GM19463 (cell line): ENCODE measurements around the gene ASTN2.
"Not testable (repeated sequence)": the region's sequence is repeated elsewhere in the genome, so short reads cannot be mapped to it uniquely, and the experiment has no call there.

ENCODE experiments used
- ATAC-seq: cut with Tn5 transposase; IDR thresholded peaks from one replicate; pipeline ENCODE4 v1.9.1; 2021; ENCODE audit warnings: mild to moderate bottlenecking, moderate library complexity; ENCODE audit not compliant: unreplicated experiment

ASTN2 gene

GRCh38 chr9:116717150-116717549, 697.7 kb downstream of the ASTN2 start:
- ATAC-seq, result no peak

GRCh38 chr9:116716438-116716837, 698.4 kb downstream of the ASTN2 start:
- ATAC-seq, result no peak

GRCh38 chr9:116715751-116716150, 699.1 kb downstream of the ASTN2 start:
- ATAC-seq, result no peak

- ATAC-seq, result no peak
These were observed 701.6 kb downstream of the ASTN2 start for GRCh38 chr9:116713271-116713670.

GRCh38 chr9:116712781-116713180, 702.1 kb downstream of the ASTN2 start:
- no peak for ATAC-seq

DNA sequence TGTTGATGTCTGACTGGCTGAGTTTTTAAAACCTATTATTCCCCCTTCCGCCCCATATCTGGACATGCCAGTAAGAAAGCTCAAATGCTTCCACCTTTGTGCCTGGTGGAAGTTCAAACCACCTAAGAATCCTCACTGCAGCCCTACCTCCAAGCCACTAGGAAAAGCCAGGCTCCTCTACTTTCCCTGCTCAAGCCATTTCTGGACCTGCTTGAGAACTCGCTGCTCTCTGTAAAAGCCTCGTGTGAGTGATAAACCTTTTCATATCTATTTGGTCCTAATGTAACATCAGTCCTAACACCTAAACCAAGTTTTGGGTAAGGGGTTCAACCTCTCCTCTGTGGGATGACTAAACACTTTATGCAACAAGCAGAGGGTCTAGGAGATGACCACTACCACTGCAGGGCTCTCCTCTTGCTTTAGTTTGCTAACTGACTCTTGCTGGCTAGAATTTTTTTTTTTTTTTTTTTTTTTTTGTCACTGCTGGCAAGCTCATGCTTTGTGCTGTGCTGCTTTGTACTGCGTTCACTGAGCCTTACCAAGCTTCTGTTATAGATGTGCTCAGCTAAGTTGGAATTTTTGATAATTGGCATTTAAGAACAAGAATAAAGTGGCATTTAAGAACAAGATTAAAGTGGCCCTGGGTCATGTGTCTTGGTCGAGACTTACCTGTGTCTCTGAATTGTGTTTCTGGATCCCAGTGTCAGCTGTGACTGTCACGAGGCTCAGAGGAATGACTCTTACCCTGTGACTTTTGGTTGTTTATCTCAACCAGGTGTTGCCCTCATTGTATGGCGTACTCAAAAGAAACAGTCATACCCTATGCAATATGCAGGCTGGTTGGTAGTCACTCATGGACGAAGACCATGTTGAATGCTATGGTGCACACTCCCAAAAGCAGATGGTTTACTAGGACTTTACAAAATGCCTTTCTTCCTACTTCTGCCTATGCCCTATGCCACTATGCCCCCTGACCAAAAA, 708.3 kb downstream of the ASTN2 start:
- ATAC-seq, result no peak

GRCh38 chr9:116705531-116705930, 709.3 kb downstream of the ASTN2 start:
- ATAC-seq, result no peak

DNA sequence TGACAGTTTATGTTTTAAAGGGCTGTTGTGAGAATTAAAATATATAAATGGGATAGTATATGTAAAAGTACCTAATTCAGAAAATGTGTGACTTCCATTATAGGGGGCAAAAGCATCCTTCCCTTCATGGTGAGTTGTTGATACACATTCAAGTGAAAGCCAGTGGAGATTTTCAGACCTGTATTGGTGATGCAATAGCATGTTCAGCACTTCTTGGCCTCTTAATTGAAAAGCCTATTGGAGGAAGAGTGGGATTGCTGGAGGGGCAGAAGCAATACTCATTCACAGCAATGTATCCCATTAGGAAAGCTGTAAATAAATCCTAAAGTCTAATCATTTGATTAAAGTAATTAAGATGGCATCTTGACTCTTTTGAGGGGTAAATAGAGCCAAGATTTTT, 710.4 kb downstream of the ASTN2 start:
- ATAC-seq, result no peak

- ATAC-seq, result no peak
These were observed 711.2 kb downstream of the ASTN2 start for GRCh38 chr9:116703634-116704033.

DNA sequence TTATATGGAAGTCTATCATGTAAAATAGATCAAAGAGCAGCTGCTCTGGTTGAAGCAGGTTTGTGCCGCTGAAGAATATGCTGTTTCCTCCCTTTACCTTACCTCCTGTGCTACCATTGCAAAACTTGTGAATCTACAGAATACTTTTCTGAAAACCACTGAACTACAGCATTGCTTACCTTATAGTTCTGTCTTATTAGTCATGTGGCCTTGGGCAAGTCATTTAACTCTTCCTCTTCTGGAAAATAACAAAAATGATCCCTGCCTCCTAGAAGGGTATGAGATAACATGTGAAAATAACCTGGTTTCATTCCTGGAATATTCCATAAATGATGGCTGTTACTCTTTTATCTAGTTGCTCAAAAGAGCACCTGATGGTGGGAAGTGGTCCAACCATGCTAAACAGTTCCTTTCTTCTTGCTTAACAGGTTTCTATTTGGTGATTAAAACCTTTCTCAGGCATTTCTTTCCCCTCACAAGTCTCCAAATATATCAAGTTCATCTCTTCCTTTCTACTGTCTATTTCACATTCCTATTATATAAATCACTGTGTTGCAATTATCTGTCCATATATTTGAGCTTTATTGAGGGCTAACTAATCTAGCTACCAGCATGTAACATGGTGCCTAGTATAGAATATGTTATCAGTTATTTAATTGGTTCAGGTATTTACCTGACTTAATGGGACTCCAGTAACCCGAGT, 712.8 kb downstream of the ASTN2 start:
- ATAC-seq, result no peak

GRCh38 chr9:116700882-116701865, 713.7 kb downstream of the ASTN2 start:
- no peak for ATAC-seq

- ATAC-seq, result no peak
These were observed 714.6 kb downstream of the ASTN2 start for GRCh38 chr9:116700279-116700678.

- ATAC-seq, result no peak
These were observed 717.0 kb downstream of the ASTN2 start for GRCh38 chr9:116697887-116698286.

DNA sequence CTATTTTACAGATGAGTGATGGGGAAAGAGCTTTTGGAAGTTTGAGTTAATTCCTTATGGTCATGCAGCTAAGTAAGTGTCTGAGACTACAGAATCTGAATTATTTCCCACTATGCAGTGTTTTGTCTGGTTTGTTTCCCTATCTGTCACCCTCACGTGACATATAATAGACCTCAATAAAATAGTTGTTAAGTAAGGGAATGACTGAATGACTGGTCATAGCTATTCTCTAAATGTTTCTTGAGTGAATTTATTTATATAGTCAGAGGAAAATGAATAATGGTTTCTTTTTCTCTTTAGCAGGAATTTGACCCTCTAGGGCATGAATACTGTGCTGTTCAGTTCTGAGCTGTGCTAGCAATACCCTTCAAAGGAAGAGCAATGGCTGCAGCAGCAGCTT, 717.5 kb downstream of the ASTN2 start:
- ATAC-seq, result no peak

GRCh38 chr9:116695438-116695837, 719.4 kb downstream of the ASTN2 start:
- no peak for ATAC-seq

GRCh38 chr9:116694785-116695291, 720.0 kb downstream of the ASTN2 start:
- ATAC-seq, result no peak

GRCh38 chr9:116693233-116693731, 721.6 kb downstream of the ASTN2 start:
- no peak for ATAC-seq

- ATAC-seq, result no peak
These were observed 722.2 kb downstream of the ASTN2 start for GRCh38 chr9:116692616-116693015.

GRCh38 chr9:116691607-116692006, 723.2 kb downstream of the ASTN2 start:
- no peak for ATAC-seq

GRCh38 chr9:116690805-116691204, 724.1 kb downstream of the ASTN2 start:
- ATAC-seq, result not testable (repeated sequence)
